ENCODE results near the gene PTGER2. TPM values are rescaled to one million over a fixed set of nuclear protein-coding genes. Genes with fewer than 3 reads are reported as not detected.

Gene PTGER2
- polyA plus RNA-seq, 1 donor (not counting 4 experiments of a cell fraction or from before 2014, with no cell fraction given): 0.28 TPM

DNA sequence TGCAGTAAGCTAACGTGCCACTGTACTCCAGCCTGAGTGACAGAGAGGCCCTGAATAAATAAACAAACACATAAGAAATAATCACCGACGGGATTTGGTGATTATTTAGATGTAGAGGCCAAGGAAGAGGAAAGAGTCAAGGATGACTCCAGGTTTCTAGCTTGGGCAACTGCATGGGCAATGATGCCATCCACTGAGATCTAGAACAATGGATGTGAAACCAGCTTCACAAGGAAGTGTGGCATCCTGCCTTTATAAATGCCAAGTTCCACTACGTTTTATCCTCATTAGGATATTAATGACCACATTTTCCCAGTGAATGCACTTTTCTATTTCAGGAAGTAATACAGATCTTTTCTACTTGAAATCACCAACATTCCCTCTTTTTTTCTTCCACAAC, 10.9 kb upstream of the PTGER2 start:
- H4K20me1 ChIP-seq (ENCODE audit: control insufficient read depth, extremely low read depth, insufficient read depth, low read length): no peaks in the 10 kb centered on the region
- H3K27me3 ChIP-seq (ENCODE audit: control insufficient read depth, extremely low read depth, insufficient read depth, low read length): peaks cover 4% of the 10 kb centered on the region
- H3K9ac ChIP-seq (ENCODE audit: control insufficient read depth, extremely low read depth, insufficient read depth, low read length): no peak overlapping the region
- TF ChIP-seq EZH2 (IDR thresholded peaks at IDR 0.05; ENCODE audit: low read length) (no peak), CTCF (optimal IDR thresholded peaks at IDR 0.05 in 1 of 3, IDR thresholded peaks at IDR 0.05 in 1 of 3, conservative IDR thresholded peaks at IDR 0.05 in 1 of 3; ENCODE audit: extremely low read depth in 1 of 3, insufficient read depth in 2 of 3, low read length in 3 of 3) (no peak)
- no peak for DNase-seq (ENCODE audit: low read depth, low spot score)
- no peaks in the 10 kb centered on the region for H3K9me3 ChIP-seq (ENCODE audit: control insufficient read depth, low read depth, low read length)
- H3K4me2 ChIP-seq (ENCODE audit: control insufficient read depth, extremely low read depth, insufficient read depth, low read depth, low read length): no peak overlapping the region
- no peaks in the 10 kb centered on the region for H3K36me3 ChIP-seq (ENCODE audit: control insufficient read depth in 2 of 2, extremely low read depth in 1 of 2, insufficient read depth in 2 of 2, low read length in 2 of 2)
- H3K4me3 ChIP-seq (ENCODE audit: control insufficient read depth in 2 of 3, extremely low read depth in 1 of 3, insufficient read depth in 2 of 3, low read depth in 1 of 3, low read length in 3 of 3): no peak overlapping the region
- no peaks in the 10 kb centered on the region for H3K9me1 ChIP-seq (ENCODE audit: control insufficient read depth, extremely low read depth, insufficient read depth, low read length)
- H2AFZ ChIP-seq (ENCODE audit: control insufficient read depth, low read length): no peak overlapping the region
- FAIRE-seq: peak; percentile 46
- no peak overlapping the region for H3K27ac ChIP-seq (ENCODE audit: control insufficient read depth, insufficient read depth, low read length)
- dilution Hi-C loops (cut with MboI; ENCODE audit: extremely low pct_ligation_motif_present, low sequenced_read_pairs): no loop called here
- no peaks in the 10 kb centered on the region for H3K4me1 ChIP-seq (ENCODE audit: control insufficient read depth, extremely low read depth, insufficient read depth, low read length)
- H3K79me2 ChIP-seq (ENCODE audit: control insufficient read depth, insufficient read depth, low read length): no peaks in the 10 kb centered on the region

DNA sequence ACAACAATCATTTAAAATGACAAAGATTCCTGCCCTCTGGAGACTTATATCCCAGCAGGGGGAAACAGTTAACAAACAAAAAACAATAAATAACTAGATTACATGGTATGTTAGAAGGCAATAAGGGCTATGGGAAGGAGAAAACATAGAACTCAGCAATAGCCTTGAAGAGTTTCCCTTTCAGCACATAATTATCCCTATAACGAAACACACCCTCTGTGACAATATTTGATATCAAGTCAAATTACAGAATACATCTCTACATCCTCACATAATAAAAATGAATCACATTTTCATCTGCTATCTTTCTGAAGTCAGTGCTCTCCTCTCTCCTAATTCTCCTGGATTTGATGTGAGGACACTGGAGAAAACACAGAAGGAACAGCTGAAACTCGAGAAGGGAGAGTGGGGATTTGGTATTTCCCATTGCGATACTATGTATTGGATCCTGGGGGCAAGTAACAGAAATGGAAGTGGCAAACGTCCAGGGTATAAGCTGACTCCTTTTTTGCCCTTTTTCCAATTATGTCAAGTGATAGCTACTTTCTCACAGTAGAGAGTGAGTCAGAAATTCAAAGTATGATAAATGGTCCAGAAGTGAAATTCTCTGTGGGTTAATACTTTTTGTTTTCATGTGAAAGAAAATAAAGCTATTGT, 9.7 kb upstream of the PTGER2 start:
- TF ChIP-seq CTCF (optimal IDR thresholded peaks at IDR 0.05 in 1 of 3, IDR thresholded peaks at IDR 0.05 in 1 of 3, conservative IDR thresholded peaks at IDR 0.05 in 1 of 3; ENCODE audit: extremely low read depth in 1 of 3, insufficient read depth in 2 of 3, low read length in 3 of 3) (no peak), EZH2 (IDR thresholded peaks at IDR 0.05; ENCODE audit: low read length) (no peak)
- Histone ChIP-seq H3K4me1 (ENCODE audit: control insufficient read depth, extremely low read depth, insufficient read depth, low read length) (no peaks in the 10 kb centered on the region), H3K9me1 (ENCODE audit: control insufficient read depth, extremely low read depth, insufficient read depth, low read length) (no peaks in the 10 kb centered on the region), H4K20me1 (ENCODE audit: control insufficient read depth, extremely low read depth, insufficient read depth, low read length) (no peaks in the 10 kb centered on the region), H3K9ac (ENCODE audit: control insufficient read depth, extremely low read depth, insufficient read depth, low read length) (no peak overlapping the region), H3K79me2 (ENCODE audit: control insufficient read depth, insufficient read depth, low read length) (no peaks in the 10 kb centered on the region), H3K9me3 (ENCODE audit: control insufficient read depth, low read depth, low read length) (no peaks in the 10 kb centered on the region), H3K27me3 (ENCODE audit: control insufficient read depth, extremely low read depth, insufficient read depth, low read length) (peaks cover 4% of the 10 kb centered on the region), H3K27ac (ENCODE audit: control insufficient read depth, insufficient read depth, low read length) (no peak overlapping the region), H2AFZ (ENCODE audit: control insufficient read depth, low read length) (no peak overlapping the region), H3K4me3 (ENCODE audit: control insufficient read depth in 2 of 3, extremely low read depth in 1 of 3, insufficient read depth in 2 of 3, low read depth in 1 of 3, low read length in 3 of 3) (no peak overlapping the region), H3K36me3 (ENCODE audit: control insufficient read depth in 2 of 2, extremely low read depth in 1 of 2, insufficient read depth in 2 of 2, low read length in 2 of 2) (no peaks in the 10 kb centered on the region), H3K4me2 (ENCODE audit: control insufficient read depth, extremely low read depth, insufficient read depth, low read depth, low read length) (no peak overlapping the region)
- FAIRE-seq (no peak), DNase-seq (ENCODE audit: low read depth, low spot score) (no peak)
- dilution Hi-C loops (cut with MboI; ENCODE audit: extremely low pct_ligation_motif_present, low sequenced_read_pairs): no loop called here

All from keratinocyte (primary cell).